ENCODE results near the gene CCDC39. TPM values are rescaled to one million over a fixed set of nuclear protein-coding genes. Genes with fewer than 3 reads are reported as not detected.

CCDC39 gene
- total RNA-seq, 1 donor from 2014 or later, result 0.24 TPM

- Mint-ChIP-seq H3K27me3 (ENCODE audit: insufficient read depth, low read depth) (no peaks in the 10 kb centered on the region), H3K4me3 (no peak overlapping the region), H3K36me3 (no peaks in the 10 kb centered on the region), H3K27ac (no peak overlapping the region), H3K9me3 (no peaks in the 10 kb centered on the region), H3K4me1 (no peaks in the 10 kb centered on the region)
- Histone ChIP-seq H3K9ac (no peak overlapping the region), H3K9me3 (ENCODE audit: low read depth) (no peaks in the 10 kb centered on the region), H3K27ac (no peak overlapping the region), H2AFZ (replicated peaks) (no peak overlapping the region), H3F3A (ENCODE audit: low read depth) (no peaks in the 10 kb centered on the region), H4K20me1 (ENCODE audit: low read depth) (no peaks in the 10 kb centered on the region), H3K4me3 (no peak overlapping the region), H3K27me3 (no peaks in the 10 kb centered on the region), H3K79me2 (ENCODE audit: low read depth) (no peaks in the 10 kb centered on the region), H3K36me3 (no peaks in the 10 kb centered on the region), H3K4me1 (no peaks in the 10 kb centered on the region), H3K4me2 (no peak overlapping the region)
- TF ChIP-seq EZH2 (IDR thresholded peaks at IDR 0.05) (no peak), CTCF (IDR thresholded peaks at IDR 0.05) (no peak), EZH2phosphoT487 (IDR thresholded peaks at IDR 0.05) (no peak)
- no peak for DNase-seq (ENCODE audit: low spot score)
Observed at GRCh38 chr3:180661444-180661843, 17.8 kb downstream of the CCDC39 start.

DNA sequence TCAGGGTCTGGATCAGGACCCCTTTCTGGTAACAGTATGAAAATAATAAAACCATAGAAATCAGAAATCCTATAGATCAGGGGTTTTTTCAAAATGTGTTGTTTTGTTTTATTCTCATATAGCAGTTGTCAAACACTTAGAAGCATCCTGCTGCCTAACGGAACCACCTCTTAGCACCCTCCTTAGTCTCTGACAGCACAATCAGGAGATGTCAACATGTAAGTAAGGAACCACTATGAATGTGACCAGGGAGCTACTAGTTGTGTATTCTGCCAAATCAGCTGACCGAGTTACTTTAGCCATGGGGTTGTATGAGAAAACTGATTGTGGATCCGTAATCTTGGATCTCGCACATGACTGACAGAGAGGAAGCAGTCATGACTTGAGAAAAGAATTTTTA lies 22.2 kb downstream of the CCDC39 start:
- Mint-ChIP-seq H3K36me3 (no peaks in the 10 kb centered on the region), H3K27ac (no peak overlapping the region), H3K4me3 (no peak overlapping the region), H3K9me3 (no peaks in the 10 kb centered on the region), H3K4me1 (no peaks in the 10 kb centered on the region), H3K27me3 (ENCODE audit: insufficient read depth, low read depth) (no peaks in the 10 kb centered on the region)
- no peaks in the 10 kb centered on the region for H3K9me3 ChIP-seq (ENCODE audit: low read depth)
- no peaks in the 10 kb centered on the region for H3K79me2 ChIP-seq (ENCODE audit: low read depth)
- H3K27me3 ChIP-seq, result no peaks in the 10 kb centered on the region
- no peak overlapping the region for H3K4me2 ChIP-seq
- H4K20me1 ChIP-seq (ENCODE audit: low read depth), result no peaks in the 10 kb centered on the region
- no peak overlapping the region for H3K27ac ChIP-seq
- no peaks in the 10 kb centered on the region for H3K4me1 ChIP-seq
- H3K36me3 ChIP-seq, result no peaks in the 10 kb centered on the region
- no peak for DNase-seq (ENCODE audit: low spot score)
- no peak overlapping the region for H3K9ac ChIP-seq
- no peak overlapping the region for H3K4me3 ChIP-seq
- no peak overlapping the region for H2AFZ ChIP-seq (replicated peaks)
- no peaks in the 10 kb centered on the region for H3F3A ChIP-seq (ENCODE audit: low read depth)
- TF ChIP-seq EZH2 (IDR thresholded peaks at IDR 0.05), result no peak
- no peak for TF ChIP-seq CTCF (IDR thresholded peaks at IDR 0.05)
- TF ChIP-seq EZH2phosphoT487 (IDR thresholded peaks at IDR 0.05), result no peak

DNA sequence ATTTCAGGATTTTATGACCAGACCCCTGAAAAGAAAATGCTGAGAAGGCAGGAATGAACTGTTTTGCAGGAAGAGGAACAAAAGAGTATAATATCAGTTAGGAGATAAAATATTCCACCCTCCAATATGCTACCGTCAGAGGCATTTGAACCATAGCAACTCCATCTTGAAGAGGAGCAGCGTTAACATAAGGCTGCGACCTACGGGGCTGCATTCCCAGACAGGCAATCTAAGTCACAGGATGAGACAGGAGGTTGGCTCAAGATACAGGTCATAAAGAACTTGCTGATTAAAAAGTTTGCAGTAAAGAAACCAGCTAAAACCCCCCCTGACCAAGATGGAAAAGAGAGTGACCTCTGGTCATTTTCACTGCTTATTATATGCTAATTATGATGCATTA lies 22.9 kb downstream of the CCDC39 start:
- no peaks in the 10 kb centered on the region for H3K27me3 Mint-ChIP-seq (ENCODE audit: insufficient read depth, low read depth)
- no peak for DNase-seq (ENCODE audit: low spot score)
- H3K9me3 Mint-ChIP-seq, result no peaks in the 10 kb centered on the region
- no peak overlapping the region for H3K4me3 Mint-ChIP-seq
- Histone ChIP-seq H3K9ac (no peak overlapping the region), H3K36me3 (no peaks in the 10 kb centered on the region), H2AFZ (replicated peaks) (no peak overlapping the region), H3K27me3 (no peaks in the 10 kb centered on the region), H4K20me1 (ENCODE audit: low read depth) (no peaks in the 10 kb centered on the region), H3K79me2 (ENCODE audit: low read depth) (no peaks in the 10 kb centered on the region), H3F3A (ENCODE audit: low read depth) (no peaks in the 10 kb centered on the region), H3K4me3 (no peak overlapping the region), H3K9me3 (ENCODE audit: low read depth) (no peaks in the 10 kb centered on the region), H3K4me2 (no peak overlapping the region), H3K4me1 (no peaks in the 10 kb centered on the region), H3K27ac (no peak overlapping the region)
- no peak overlapping the region for H3K27ac Mint-ChIP-seq
- H3K36me3 Mint-ChIP-seq, result no peaks in the 10 kb centered on the region
- TF ChIP-seq EZH2 (IDR thresholded peaks at IDR 0.05) (no peak), CTCF (IDR thresholded peaks at IDR 0.05) (no peak), EZH2phosphoT487 (IDR thresholded peaks at IDR 0.05) (no peak)
- H3K4me1 Mint-ChIP-seq, result no peaks in the 10 kb centered on the region

Data from neural progenitor cell (in vitro differentiated cells).